HEK293T (cell line): ENCODE data around the gene CA10.

Experiments
- CTCF ChIA-PET: fragments of 350-600 bp; formaldehyde crosslinking; extraction: SDS; loops from one replicate; lab custom pipeline; 2021; ENCODE audit warnings: antibody characterized with exemption, inconsistent platforms; lab: Yijun Ruan, JAX
- POLR2A ChIA-PET: fragments of 350-600 bp; formaldehyde crosslinking; extraction: SDS; loops from one replicate; lab custom pipeline; 2020; ENCODE audit warnings: antibody characterized with exemption, inconsistent platforms; lab: Yijun Ruan, JAX
- DNase-seq: peaks from one replicate; pipeline ENCODE4 v3.0.0; 2012; ENCODE audit warnings: mixed read lengths; ENCODE audit errors: extremely low spot score
- ARNT ChIP-seq: fragments of 450-650 bp; IDR thresholded peaks from 2 replicates; pipeline ENCODE4 v1.6.1; 2017; ENCODE audit warnings: mild to moderate bottlenecking
- BHLHE40 ChIP-seq: fragments of 450-650 bp; IDR thresholded peaks from 2 replicates; pipeline ENCODE4 v1.6.1; 2016; ENCODE audit warnings: mild to moderate bottlenecking, moderate library complexity, borderline replicate concordance
- CTBP1 ChIP-seq: fragments of 450-650 bp; IDR thresholded peaks from 2 replicates; pipeline ENCODE4 v1.6.1; 2016; ENCODE audit warnings: borderline replicate concordance
- ELF4 ChIP-seq: fragments of 450-650 bp; IDR thresholded peaks from 2 replicates; pipeline ENCODE4 v1.6.1; 2017; ENCODE audit warnings: antibody characterized with exemption
- FOXA1 ChIP-seq: fragments of 450-650 bp; IDR thresholded peaks from 2 replicates; pipeline ENCODE4 v1.6.1; 2016; ENCODE audit warnings: mild to moderate bottlenecking
- FOXK2 ChIP-seq: fragments of 450-650 bp; IDR thresholded peaks from 2 replicates; pipeline ENCODE4 v1.6.1; 2016; ENCODE audit warnings: mild to moderate bottlenecking
- FOXM1 ChIP-seq: fragments of 450-650 bp; IDR thresholded peaks from 2 replicates; pipeline ENCODE4 v1.6.1; 2017; ENCODE audit warnings: mild to moderate bottlenecking, borderline replicate concordance
- HDGF ChIP-seq: fragments of 450-650 bp; IDR thresholded peaks from 2 replicates; pipeline ENCODE4 v1.6.1; 2017; ENCODE audit warnings: antibody characterized with exemption, borderline replicate concordance
- L3MBTL2 ChIP-seq: fragments of 450-650 bp; conservative IDR thresholded peaks from 2 replicates; pipeline ENCODE4 v1.6.1; 2016; ENCODE audit warnings: mild to moderate bottlenecking
- LEF1 ChIP-seq: fragments of 450-650 bp; IDR thresholded peaks from 2 replicates; pipeline ENCODE4 v1.6.1; 2017; ENCODE audit warnings: mild to moderate bottlenecking, borderline replicate concordance
- NFRKB ChIP-seq: fragments of 450-650 bp; IDR thresholded peaks from 2 replicates; pipeline ENCODE4 v1.6.1; 2016; ENCODE audit warnings: mild to moderate bottlenecking, moderate library complexity
- PKNOX1 ChIP-seq: fragments of 450-650 bp; IDR thresholded peaks from 2 replicates; pipeline ENCODE4 v1.6.1; 2016
- SP1 ChIP-seq: fragments of 450-650 bp; IDR thresholded peaks from 2 replicates; pipeline ENCODE4 v1.6.1; 2017
- SUZ12 ChIP-seq: fragments of 450-650 bp; IDR thresholded peaks from 2 replicates; pipeline ENCODE4 v1.6.1; 2016; ENCODE audit warnings: mild to moderate bottlenecking
- TARDBP ChIP-seq: fragments of 450-650 bp; IDR thresholded peaks from 2 replicates; pipeline ENCODE4 v1.6.1; 2016
- ZNF384 ChIP-seq: fragments of 450-650 bp; IDR thresholded peaks from 2 replicates; pipeline ENCODE4 v1.6.1; 2016

Gene CA10

GRCh38 chr17:51709694-51710633 lies 448.6 kb downstream of the CA10 start:
- TF ChIP-seq ARNT = no peak
- TF ChIP-seq ZNF384 = no peak
- TF ChIP-seq PKNOX1 = no peak
- TF ChIP-seq HDGF = no peak
- TF ChIP-seq ELF4 = no peak
- no peak for TF ChIP-seq TARDBP
- TF ChIP-seq BHLHE40 = no peak
- POLR2A ChIA-PET = no interaction called here
- CTCF ChIA-PET = interaction anchor here (0.7 kb wide), 1 partner anchor 275 kb away, joined by 4 read pairs; no protein-coding TSS in a partner anchor
- no peak for DNase-seq

DNA sequence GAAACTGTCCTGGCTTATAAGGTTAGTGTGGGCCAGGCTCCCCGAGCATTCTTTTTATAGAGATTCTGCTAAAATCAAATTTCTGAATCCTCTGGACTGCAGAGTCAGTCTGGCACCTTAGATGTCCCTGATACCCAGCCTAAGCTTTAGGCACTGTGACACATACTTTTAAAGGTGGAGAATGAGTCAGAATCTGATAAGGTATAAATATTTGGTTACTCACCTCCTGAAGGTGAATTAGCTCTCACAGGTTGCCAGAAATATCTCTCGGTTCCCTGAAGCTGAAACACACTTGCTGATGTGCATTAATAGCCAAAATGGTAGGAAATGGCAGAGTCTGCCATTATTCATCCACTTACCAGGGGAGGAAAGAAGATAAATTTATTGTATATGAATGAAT lies 451.3 kb downstream of the CA10 start:
- DNase-seq = no peak
- ChIA-PET CTCF (no interaction called here), POLR2A (no interaction called here)
- no peak for TF ChIP-seq ARNT
- TF ChIP-seq CTBP1 = no peak
- TF ChIP-seq LEF1 = no peak
- no peak for TF ChIP-seq L3MBTL2
- TF ChIP-seq FOXA1 = no peak

DNA sequence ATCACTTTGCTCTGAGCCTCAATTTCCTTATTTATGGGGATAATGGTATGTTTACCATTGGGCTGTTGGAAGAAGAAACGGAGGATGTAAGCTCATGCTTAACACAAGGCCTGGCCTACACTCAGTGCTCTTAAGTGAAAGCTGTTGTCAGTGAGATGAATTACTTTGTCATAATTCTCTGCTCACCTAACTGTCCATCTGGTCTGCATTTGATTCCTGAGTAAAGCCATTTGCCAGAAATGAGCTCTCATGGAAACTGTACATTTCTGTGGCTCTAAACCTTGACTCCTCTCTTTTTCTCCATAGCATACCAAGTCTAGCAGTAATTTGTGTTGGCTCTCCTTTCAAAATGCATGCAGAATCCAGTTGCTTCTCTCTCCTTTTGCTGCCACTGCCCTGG lies 452.4 kb downstream of the CA10 start:
- no peak for TF ChIP-seq PKNOX1
- ChIA-PET CTCF (no interaction called here), POLR2A (no interaction called here)
- no peak for DNase-seq

- no peak for DNase-seq
- CTCF ChIA-PET = no interaction called here
- no peak for TF ChIP-seq ZNF384
- TF ChIP-seq SP1 = no peak
- no peak for TF ChIP-seq NFRKB
- TF ChIP-seq TARDBP = no peak
- no peak for TF ChIP-seq FOXK2
- no peak for TF ChIP-seq L3MBTL2
- no peak for TF ChIP-seq FOXA1
- TF ChIP-seq BHLHE40 = no peak
- TF ChIP-seq PKNOX1 = no peak
- TF ChIP-seq SUZ12 = no peak
- TF ChIP-seq HDGF = no peak
- TF ChIP-seq ELF4 = no peak
- no peak for TF ChIP-seq FOXM1
- no peak for TF ChIP-seq CTBP1
- POLR2A ChIA-PET = no interaction called here
Measured at GRCh38 chr17:51703361-51704341, 454.9 kb downstream of the CA10 start.

DNA sequence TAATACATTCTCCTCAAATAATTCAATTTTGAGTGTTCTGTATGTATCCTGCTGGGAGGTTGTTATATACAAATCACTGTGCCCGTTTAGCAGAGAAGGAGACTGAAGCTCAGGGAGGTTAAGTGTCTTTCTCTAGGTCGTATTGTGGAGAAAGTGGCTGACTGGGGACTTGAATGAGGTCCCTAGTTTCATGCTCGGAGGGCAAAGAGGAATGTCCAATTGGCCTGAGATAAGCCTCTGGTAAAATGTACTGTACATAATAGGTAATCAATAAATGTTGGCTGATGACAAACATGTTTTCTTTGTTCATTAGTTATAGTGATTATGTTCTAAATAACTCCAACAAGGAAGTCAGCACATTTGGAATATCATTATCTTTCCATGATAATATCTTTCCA lies 455.6 kb downstream of the CA10 start:
- ChIA-PET POLR2A (no interaction called here), CTCF (no interaction called here)
- no peak for DNase-seq
- no peak for TF ChIP-seq SUZ12
- TF ChIP-seq TARDBP = no peak

- ChIA-PET CTCF (no interaction called here), POLR2A (no interaction called here)
- no peak for TF ChIP-seq ELF4
- no peak for TF ChIP-seq L3MBTL2
- TF ChIP-seq NFRKB = no peak
- no peak for TF ChIP-seq LEF1
- no peak for TF ChIP-seq BHLHE40
- no peak for TF ChIP-seq SUZ12
- TF ChIP-seq ZNF384 = no peak
- TF ChIP-seq PKNOX1 = no peak
- no peak for TF ChIP-seq FOXK2
- TF ChIP-seq ARNT = no peak
- no peak for TF ChIP-seq HDGF
- no peak for TF ChIP-seq SP1
- no peak for TF ChIP-seq FOXM1
- TF ChIP-seq TARDBP = no peak
- no peak for TF ChIP-seq CTBP1
- no peak for TF ChIP-seq FOXA1
- DNase-seq = no peak
Measured at GRCh38 chr17:51701501-51701900, 457.0 kb downstream of the CA10 start.
